GM10266 (cell line): Measurements from ENCODE around the gene ATG4C.

Source experiments
- DNase-seq: peaks from one replicate; pipeline ENCODE4 v3.0.0; 2012; ENCODE audit errors: extremely low spot score
- TF ChIP-seq, protein P1 (sequence below): IDR thresholded peaks from 2 replicates; pipeline ENCODE4 v1.5.1; 2012; ENCODE audit warnings: mild to moderate bottlenecking, low read depth; ENCODE audit not compliant: control insufficient read depth, insufficient read depth; ENCODE audit errors: missing control alignments

Gene ATG4C

DNA sequence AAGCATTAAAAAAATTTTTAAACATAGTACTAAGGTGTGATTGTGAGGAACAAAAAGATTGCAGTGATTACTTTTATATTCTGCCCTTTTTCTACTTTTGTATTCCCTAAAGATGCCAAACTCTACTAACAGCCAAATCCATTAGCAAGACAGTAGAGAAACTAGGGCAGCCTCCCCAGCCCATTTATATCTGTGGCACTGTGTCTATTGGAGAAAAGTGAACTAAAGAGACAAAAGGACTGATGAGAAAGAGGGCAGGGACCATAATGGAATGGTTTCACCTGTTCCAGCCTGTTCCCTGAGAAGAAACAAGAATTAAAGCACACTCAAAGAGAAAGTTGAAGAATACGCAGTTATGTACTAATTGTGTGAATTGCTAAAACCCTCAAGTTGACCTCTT lies 56.6 kb downstream of the ATG4C start:
- TF ChIP-seq, protein P1, sequence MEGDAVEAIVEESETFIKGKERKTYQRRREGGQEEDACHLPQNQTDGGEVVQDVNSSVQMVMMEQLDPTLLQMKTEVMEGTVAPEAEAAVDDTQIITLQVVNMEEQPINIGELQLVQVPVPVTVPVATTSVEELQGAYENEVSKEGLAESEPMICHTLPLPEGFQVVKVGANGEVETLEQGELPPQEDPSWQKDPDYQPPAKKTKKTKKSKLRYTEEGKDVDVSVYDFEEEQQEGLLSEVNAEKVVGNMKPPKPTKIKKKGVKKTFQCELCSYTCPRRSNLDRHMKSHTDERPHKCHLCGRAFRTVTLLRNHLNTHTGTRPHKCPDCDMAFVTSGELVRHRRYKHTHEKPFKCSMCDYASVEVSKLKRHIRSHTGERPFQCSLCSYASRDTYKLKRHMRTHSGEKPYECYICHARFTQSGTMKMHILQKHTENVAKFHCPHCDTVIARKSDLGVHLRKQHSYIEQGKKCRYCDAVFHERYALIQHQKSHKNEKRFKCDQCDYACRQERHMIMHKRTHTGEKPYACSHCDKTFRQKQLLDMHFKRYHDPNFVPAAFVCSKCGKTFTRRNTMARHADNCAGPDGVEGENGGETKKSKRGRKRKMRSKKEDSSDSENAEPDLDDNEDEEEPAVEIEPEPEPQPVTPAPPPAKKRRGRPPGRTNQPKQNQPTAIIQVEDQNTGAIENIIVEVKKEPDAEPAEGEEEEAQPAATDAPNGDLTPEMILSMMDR, result no peak
- no peak for DNase-seq

DNA sequence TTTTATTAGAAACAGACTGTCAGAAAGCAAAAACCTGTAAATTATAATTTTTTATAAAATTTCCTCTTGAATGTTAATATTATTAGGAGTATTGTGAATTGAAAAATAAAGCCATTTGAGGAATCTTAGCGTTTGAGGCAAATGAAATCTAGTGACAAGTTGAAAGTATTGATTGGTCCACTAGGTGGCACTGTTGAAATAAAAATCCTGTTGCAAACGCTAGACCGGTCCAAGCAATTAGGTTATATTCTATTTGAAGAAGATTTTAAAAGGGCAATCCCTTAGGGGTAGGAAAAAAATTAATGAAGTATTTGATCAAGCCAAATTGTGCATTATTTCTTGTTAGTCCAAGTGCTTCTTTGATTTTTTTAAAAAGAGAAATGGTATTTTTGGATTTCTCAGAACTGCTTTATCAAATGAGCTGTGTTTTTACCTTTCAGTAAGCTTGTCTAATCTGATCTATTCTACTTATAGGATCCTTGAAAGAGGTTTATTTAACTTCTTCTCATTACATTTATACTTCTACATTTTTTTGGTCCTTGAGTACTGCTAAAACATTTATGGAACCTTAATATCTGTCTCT lies 57.7 kb downstream of the ATG4C start:
- peak; percentile 44 for DNase-seq
- TF ChIP-seq, protein P1, result peak; percentile 67

DNA sequence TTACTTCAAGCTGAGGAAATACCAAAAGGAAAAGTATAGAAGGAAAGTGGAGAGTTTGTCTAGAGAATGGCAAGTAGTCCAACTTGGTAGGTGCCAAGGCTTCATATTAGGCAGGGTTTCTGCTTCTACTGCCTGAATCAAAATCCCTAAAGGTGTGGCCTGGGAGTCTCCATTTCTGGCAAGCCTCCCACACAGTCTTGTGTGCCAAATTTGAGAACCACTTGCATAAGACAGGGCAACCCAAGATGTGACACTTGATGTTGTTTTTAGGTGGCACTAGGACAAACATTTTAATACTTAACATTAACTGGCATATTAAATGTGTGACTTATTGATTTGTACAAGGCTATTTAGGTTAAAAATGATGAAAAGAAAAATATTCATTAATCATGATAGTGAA lies 60.1 kb downstream of the ATG4C start:
- no peak for DNase-seq
- TF ChIP-seq, protein P1, result no peak

DNA sequence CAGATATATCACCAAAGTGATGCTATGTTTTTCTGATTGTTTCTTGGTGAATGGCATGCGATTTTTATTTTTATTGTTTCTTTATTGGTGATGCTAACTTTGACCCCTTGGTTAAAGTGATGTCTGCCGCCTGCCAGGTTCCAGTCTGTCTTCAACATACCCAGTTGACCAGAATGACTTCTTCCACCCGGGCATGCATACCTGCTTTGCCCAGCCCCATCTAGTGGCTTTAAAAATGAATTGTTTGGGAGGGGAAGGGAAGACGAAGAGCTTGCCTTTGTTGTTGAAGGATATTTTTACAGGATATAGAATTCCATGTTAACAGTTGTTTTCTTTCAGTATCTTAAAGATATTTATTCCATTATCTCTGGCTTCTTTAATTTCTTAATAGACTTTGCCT lies 65.1 kb downstream of the ATG4C start:
- DNase-seq, result no peak
- TF ChIP-seq, protein P1, result peak; percentile 18

DNA sequence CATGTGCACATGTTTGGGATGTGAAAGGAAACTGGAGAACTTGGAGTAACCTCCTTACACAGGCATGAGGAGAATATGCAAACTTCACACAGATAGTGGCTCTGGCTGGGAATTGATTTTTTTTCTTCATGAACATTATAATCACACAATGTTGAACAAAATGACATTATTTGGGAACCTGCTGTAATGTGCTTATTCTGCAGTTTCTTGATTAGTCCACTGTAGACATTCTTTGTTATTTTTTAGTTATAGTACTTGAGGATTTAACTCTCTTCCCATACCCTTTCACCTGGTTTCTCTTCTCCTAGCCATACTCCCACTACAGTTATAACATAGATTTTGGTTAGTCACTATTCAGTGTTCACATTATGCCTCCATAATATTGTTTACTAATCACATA lies 68.3 kb downstream of the ATG4C start:
- DNase-seq, result no peak
- TF ChIP-seq, protein P1, result no peak

DNA sequence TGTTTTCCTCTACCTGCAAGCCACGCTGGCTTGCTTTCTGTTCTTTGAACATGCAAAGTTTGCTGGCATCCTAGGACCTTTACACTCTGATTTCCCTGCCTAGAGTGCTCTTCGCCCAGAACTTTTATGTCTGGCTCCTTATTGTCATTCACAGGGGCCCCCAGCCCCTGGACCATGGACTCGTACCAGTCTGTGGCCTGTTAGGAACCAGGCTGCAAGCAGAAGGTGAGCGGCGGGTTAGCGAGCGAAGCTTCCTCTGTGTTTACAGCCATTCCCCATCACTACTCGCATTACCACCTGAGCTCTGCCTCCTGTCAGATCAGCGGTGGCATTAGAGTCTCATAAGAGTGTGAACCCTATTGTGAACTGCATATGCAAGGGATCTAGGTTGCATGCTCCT lies 73.0 kb downstream of the ATG4C start:
- DNase-seq, result no peak
- TF ChIP-seq, protein P1, result no peak

DNA sequence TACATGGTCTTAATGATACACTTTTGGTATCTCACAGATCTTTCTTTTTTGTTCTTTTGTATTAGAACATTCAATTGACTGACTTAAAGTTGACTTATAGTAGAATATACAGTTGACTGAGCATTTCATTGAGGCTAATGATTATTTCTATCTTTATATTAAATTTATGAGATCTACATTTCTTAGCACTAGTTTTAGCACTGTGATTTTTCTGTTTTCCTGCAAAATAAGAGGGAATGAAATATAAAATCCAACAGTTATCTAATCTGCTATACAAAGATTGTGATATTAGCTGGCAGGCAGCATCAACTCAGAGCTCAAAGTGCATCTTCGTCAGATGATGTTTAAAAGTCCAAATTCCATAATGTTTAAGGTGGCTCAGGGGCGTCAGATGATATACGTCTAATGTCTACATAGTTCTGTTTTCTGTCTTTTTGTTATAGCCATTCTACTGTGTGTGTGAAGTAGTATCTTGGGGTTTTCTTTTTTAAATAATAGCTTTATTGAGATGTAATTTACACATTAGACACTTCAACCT lies 85.4 kb downstream of the ATG4C start:
- no peak for DNase-seq
- TF ChIP-seq, protein P1, result no peak
